Astrocyte (in vitro differentiated cells and primary cell): ENCODE data around the gene TMEM217. TPM values are rescaled to one million over a fixed set of nuclear protein-coding genes. Genes with fewer than 3 reads are reported as not detected.

Source experiments
- DNase-seq: peaks from one replicate; pipeline ENCODE4 v3.0.0-alpha.2; 2010; ENCODE audit warnings: low read depth
- FAIRE-seq: peaks from 2 replicates; lab custom pipeline; 2011; peaks lifted over from hg19 to GRCh38; lab: Jason Lieb, UNC
- H2AFZ ChIP-seq: 2 replicates; pipeline ENCODE4 v1.6.0; 2012; ENCODE audit warnings: low read depth, low read length, inconsistent platforms
- H3K27ac ChIP-seq: 2 replicates; pipeline ENCODE4 v1.5.1; 2011; ENCODE audit warnings: low read depth, low read length, inconsistent platforms
- H3K27me3 ChIP-seq: 2 replicates; pipeline ENCODE4 v1.6.0; 2011; ENCODE audit warnings: low read length, inconsistent platforms; ENCODE audit not compliant: insufficient read depth
- H3K36me3 ChIP-seq: 2 replicates; pipeline ENCODE4 v1.5.1; 2011; ENCODE audit warnings: low read length, inconsistent platforms; ENCODE audit not compliant: insufficient read depth
- H3K4me1 ChIP-seq: 2 replicates; pipeline ENCODE4 v1.5.1; 2011; ENCODE audit warnings: low read length, inconsistent platforms; ENCODE audit not compliant: insufficient read depth
- H3K4me2 ChIP-seq: 2 replicates; pipeline ENCODE4 v1.6.0; 2012; ENCODE audit warnings: low read length, inconsistent platforms
- H3K4me3 ChIP-seq: 2 replicates; pipeline ENCODE4 v1.5.1; 2011; ENCODE audit warnings: low read depth, mild to moderate bottlenecking, low read length, inconsistent platforms; ENCODE audit not compliant: insufficient read depth
- H3K79me2 ChIP-seq: 2 replicates; pipeline ENCODE4 v1.6.0; 2012; ENCODE audit warnings: mild to moderate bottlenecking, low read length, inconsistent platforms; ENCODE audit not compliant: insufficient read depth
- H3K9ac ChIP-seq: 2 replicates; pipeline ENCODE4 v1.6.0; 2012; ENCODE audit warnings: mild to moderate bottlenecking, low read length, inconsistent platforms
- H3K9me3 ChIP-seq: 2 replicates; pipeline ENCODE4 v1.5.1; 2012; ENCODE audit warnings: low read depth, mild to moderate bottlenecking, low read length, inconsistent platforms; ENCODE audit not compliant: insufficient read depth
- H4K20me1 ChIP-seq: 2 replicates; pipeline ENCODE4 v1.6.0; 2012; ENCODE audit warnings: low read length, inconsistent platforms; ENCODE audit not compliant: insufficient read depth
- H3K27ac Mint-ChIP-seq: one replicate; pipeline ENCODE4 v1.8.0; 2021; ENCODE audit warnings: mild to moderate bottlenecking, mixed read lengths; ENCODE audit not compliant: unreplicated experiment
- H3K27me3 Mint-ChIP-seq: one replicate; pipeline ENCODE4 v1.8.0; 2021; ENCODE audit warnings: low read depth, mixed read lengths; ENCODE audit not compliant: unreplicated experiment
- H3K36me3 Mint-ChIP-seq: one replicate; pipeline ENCODE4 v1.8.0; 2021; ENCODE audit warnings: low read depth, mixed read lengths; ENCODE audit not compliant: unreplicated experiment
- H3K4me1 Mint-ChIP-seq: one replicate; pipeline ENCODE4 v1.8.0; 2021; ENCODE audit warnings: low read depth, mixed read lengths; ENCODE audit not compliant: unreplicated experiment
- H3K4me3 Mint-ChIP-seq: one replicate; pipeline ENCODE4 v1.8.0; 2021; ENCODE audit warnings: mild to moderate bottlenecking, moderate library complexity, mixed read lengths; ENCODE audit not compliant: unreplicated experiment
- H3K9me3 Mint-ChIP-seq: one replicate; pipeline ENCODE4 v1.8.0; 2021; ENCODE audit warnings: mild to moderate bottlenecking, mixed read lengths; ENCODE audit not compliant: unreplicated experiment
- CTCF ChIP-seq: IDR thresholded peaks from 2 replicates; pipeline ENCODE4 v1.5.1; 2011; ENCODE audit warnings: low read depth, mild to moderate bottlenecking, inconsistent platforms, low read length, moderate library complexity; ENCODE audit not compliant: insufficient read depth
- EZH2 ChIP-seq: IDR thresholded peaks from 2 replicates; pipeline ENCODE4 v1.6.1; 2012; ENCODE audit warnings: mild to moderate bottlenecking, low read length, inconsistent platforms; ENCODE audit not compliant: insufficient read depth
- total RNA-seq: library from RNA; stranded (reverse); gene quantifications from 2 replicates; pipeline ENCODE4 v1.2.1, GENCODE V29; 2021

Gene TMEM217
- total RNA-seq, 1 donor from 2014 or later, result 7.3 TPM

GRCh38 chr6:37251211-37251780 is 6.6 kb downstream of the TMEM217 start:
- H3K27ac Mint-ChIP-seq, result peak overlapping the region; percentile 75
- peak; percentile 41 for FAIRE-seq

GRCh38 chr6:37244430-37245310 is 13.3 kb downstream of the TMEM217 start:
- peaks cover 6% of the 10 kb centered on the region for H3K36me3 Mint-ChIP-seq
- no peak overlapping the region for H3K4me3 ChIP-seq
- H3K79me2 ChIP-seq, result no peaks in the 10 kb centered on the region
- TF ChIP-seq EZH2 (no peak), CTCF (no peak)
- peak overlapping the region; percentile 99 for H3K27ac Mint-ChIP-seq
- peak; percentile 100 for DNase-seq
- no peaks in the 10 kb centered on the region for H3K36me3 ChIP-seq
- peak overlapping the region; percentile 9 for H3K4me3 Mint-ChIP-seq
- H3K27me3 ChIP-seq, result no peaks in the 10 kb centered on the region
- H2AFZ ChIP-seq, result no peak overlapping the region
- peak; percentile 95 for FAIRE-seq
- H3K4me1 Mint-ChIP-seq, result peaks cover 53% of the 10 kb centered on the region
- H3K9ac ChIP-seq, result peak overlapping the region; percentile 81
- H3K27ac ChIP-seq, result peak overlapping the region; percentile 100
- peaks cover 2% of the 10 kb centered on the region for H3K9me3 Mint-ChIP-seq
- peaks cover 59% of the 10 kb centered on the region for H3K4me1 ChIP-seq
- H3K9me3 ChIP-seq, result no peaks in the 10 kb centered on the region
- H4K20me1 ChIP-seq, result no peaks in the 10 kb centered on the region
- H3K27me3 Mint-ChIP-seq, result no peaks in the 10 kb centered on the region
- peak overlapping the region; percentile 55 for H3K4me2 ChIP-seq

More at GRCh38 chr6:37251211-37251780, 6.6 kb downstream of the TMEM217 start:
- Histone ChIP-seq H3K27me3 (no peaks in the 10 kb centered on the region), H3K4me3 (no peak overlapping the region), H3K4me2 (no peak overlapping the region), H3K9me3 (no peaks in the 10 kb centered on the region), H3K9ac (no peak overlapping the region), H3K4me1 (peaks cover 3% of the 10 kb centered on the region), H3K79me2 (no peaks in the 10 kb centered on the region), H3K36me3 (no peaks in the 10 kb centered on the region), H2AFZ (no peak overlapping the region), H3K27ac (peak overlapping the region; percentile 54), H4K20me1 (no peaks in the 10 kb centered on the region)
- Mint-ChIP-seq H3K27me3 (no peaks in the 10 kb centered on the region), H3K4me3 (no peak overlapping the region), H3K36me3 (peaks cover 6% of the 10 kb centered on the region), H3K9me3 (peaks cover 2% of the 10 kb centered on the region), H3K4me1 (peaks cover 6% of the 10 kb centered on the region)
- TF ChIP-seq EZH2, result no peak
- no peak for TF ChIP-seq CTCF
- DNase-seq, result no peak
